Measurements from ENCODE around the gene DIPK1C.

The DIPK1C gene

DNA sequence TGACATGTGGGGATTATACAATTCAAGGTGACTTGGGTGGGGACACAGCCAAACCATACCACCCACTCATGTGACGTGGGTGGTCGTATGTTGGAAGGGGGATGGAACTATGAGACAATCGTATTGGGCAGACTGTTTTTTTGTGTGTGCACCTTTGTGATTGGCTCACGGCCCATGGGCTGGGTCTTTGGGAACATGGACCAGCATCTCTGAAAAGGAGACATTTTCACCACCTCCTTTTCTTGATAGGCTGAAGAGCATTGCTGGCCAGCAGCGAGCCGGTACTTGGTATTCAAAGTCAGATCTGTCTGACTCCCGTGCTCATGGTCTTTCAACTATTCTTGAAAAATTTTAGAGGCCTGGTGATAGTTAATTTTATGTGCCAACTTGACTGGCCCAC is 62.1 kb downstream of the DIPK1C start:
- no peak overlapping the region for H3K27ac ChIP-seq (ENCODE audit: insufficient read depth, low read depth, low read length, poor library complexity, severe bottlenecking)
- H3K27me3 ChIP-seq (ENCODE audit: control insufficient read depth, insufficient read depth, low read length, poor library complexity, severe bottlenecking): no peaks in the 10 kb centered on the region
- H3K36me3 ChIP-seq (ENCODE audit: control insufficient read depth, insufficient read depth, low read length): no peaks in the 10 kb centered on the region
- H3K4me3 ChIP-seq (ENCODE audit: insufficient read depth, low read depth, low read length): no peak overlapping the region
- 94 to 96% methylated on average over 7 of the region's 7 CpGs for WGBS, 2 experiments
- no peaks in the 10 kb centered on the region for H3K9me3 ChIP-seq (ENCODE audit: control insufficient read depth, low read length)
- no peaks in the 10 kb centered on the region for H3K4me1 ChIP-seq (ENCODE audit: control insufficient read depth, insufficient read depth, low read length)

- Histone ChIP-seq H3K4me3 (ENCODE audit: insufficient read depth, low read depth, low read length) (no peak overlapping the region), H3K27me3 (ENCODE audit: control insufficient read depth, insufficient read depth, low read length, poor library complexity, severe bottlenecking) (no peaks in the 10 kb centered on the region), H3K9me3 (ENCODE audit: control insufficient read depth, low read length) (no peaks in the 10 kb centered on the region), H3K27ac (ENCODE audit: insufficient read depth, low read depth, low read length, poor library complexity, severe bottlenecking) (no peak overlapping the region), H3K36me3 (ENCODE audit: control insufficient read depth, insufficient read depth, low read length) (no peaks in the 10 kb centered on the region), H3K4me1 (ENCODE audit: control insufficient read depth, insufficient read depth, low read length) (no peaks in the 10 kb centered on the region)
- WGBS, 2 experiments: 96% methylated on average over 4 of the region's 4 CpGs
Observed at GRCh38 chr18:74392323-74392722, 64.8 kb downstream of the DIPK1C start.

- WGBS, 2 experiments: 90 to 93% methylated on average over 3 of the region's 3 CpGs
Observed at GRCh38 chr18:74390900-74391299, 66.2 kb downstream of the DIPK1C start.

GRCh38 chr18:74389991-74390390 is 67.1 kb downstream of the DIPK1C start:
- H3K9me3 ChIP-seq (ENCODE audit: control insufficient read depth, low read length): no peaks in the 10 kb centered on the region
- H3K4me3 ChIP-seq (ENCODE audit: insufficient read depth, low read depth, low read length): no peak overlapping the region
- H3K27me3 ChIP-seq (ENCODE audit: control insufficient read depth, insufficient read depth, low read length, poor library complexity, severe bottlenecking): no peaks in the 10 kb centered on the region
- 88 to 91% methylated on average over 20 of the region's 20 CpGs for WGBS, 2 experiments
- no peaks in the 10 kb centered on the region for H3K36me3 ChIP-seq (ENCODE audit: control insufficient read depth, insufficient read depth, low read length)
- H3K4me1 ChIP-seq (ENCODE audit: control insufficient read depth, insufficient read depth, low read length): no peaks in the 10 kb centered on the region
- H3K27ac ChIP-seq (ENCODE audit: insufficient read depth, low read depth, low read length, poor library complexity, severe bottlenecking): no peak overlapping the region

More at GRCh38 chr18:74390900-74391299, 66.2 kb downstream of the DIPK1C start:
- no peaks in the 10 kb centered on the region for H3K9me3 ChIP-seq (ENCODE audit: control insufficient read depth, low read length)
- H3K4me3 ChIP-seq (ENCODE audit: insufficient read depth, low read depth, low read length): no peak overlapping the region
- no peaks in the 10 kb centered on the region for H3K36me3 ChIP-seq (ENCODE audit: control insufficient read depth, insufficient read depth, low read length)
- H3K27me3 ChIP-seq (ENCODE audit: control insufficient read depth, insufficient read depth, low read length, poor library complexity, severe bottlenecking): no peaks in the 10 kb centered on the region
- no peak overlapping the region for H3K27ac ChIP-seq (ENCODE audit: insufficient read depth, low read depth, low read length, poor library complexity, severe bottlenecking)
- H3K4me1 ChIP-seq (ENCODE audit: control insufficient read depth, insufficient read depth, low read length): no peaks in the 10 kb centered on the region

DNA sequence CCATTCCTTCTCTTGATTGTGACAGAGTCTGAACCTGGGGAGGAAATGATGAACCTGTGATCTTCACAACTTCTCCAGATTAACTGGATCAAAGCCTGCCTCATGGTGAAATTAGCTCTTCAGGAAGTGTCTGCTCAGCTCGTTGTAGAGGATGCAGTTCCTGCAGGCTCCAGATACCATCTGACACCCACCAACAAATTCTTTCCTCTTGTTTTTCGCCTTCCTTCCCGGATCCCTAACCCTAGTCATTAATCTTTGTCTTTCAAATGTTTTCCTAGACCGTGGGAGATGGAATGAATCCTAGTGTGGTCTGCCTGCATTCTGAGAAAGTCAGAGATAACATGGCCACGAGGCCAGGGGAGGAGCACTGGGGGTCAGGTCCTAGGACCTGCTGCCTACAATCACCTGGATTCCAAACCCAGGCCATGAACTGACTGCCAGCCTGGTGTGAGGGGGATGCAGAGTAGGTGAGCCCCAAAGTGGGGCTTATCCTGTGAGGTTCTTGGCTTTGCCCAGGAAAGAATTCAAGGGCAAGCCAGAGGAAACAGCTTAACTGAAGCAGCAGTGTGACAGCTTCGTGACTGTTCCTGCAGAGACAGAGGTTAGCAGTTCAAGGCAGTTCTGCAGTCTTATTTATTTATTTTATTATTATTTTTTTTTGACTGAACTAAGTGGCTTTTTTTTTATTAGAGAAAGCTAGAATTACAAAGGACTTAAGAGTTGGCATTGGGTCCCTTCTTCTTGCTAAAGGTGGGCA is 67.8 kb downstream of the DIPK1C start:
- no peaks in the 10 kb centered on the region for H3K27me3 ChIP-seq (ENCODE audit: control insufficient read depth, insufficient read depth, low read length, poor library complexity, severe bottlenecking)
- no peak overlapping the region for H3K27ac ChIP-seq (ENCODE audit: insufficient read depth, low read depth, low read length, poor library complexity, severe bottlenecking)
- 69 to 70% methylated on average over 6 of the region's 6 CpGs for WGBS, 2 experiments
- no peaks in the 10 kb centered on the region for H3K4me1 ChIP-seq (ENCODE audit: control insufficient read depth, insufficient read depth, low read length)
- H3K4me3 ChIP-seq (ENCODE audit: insufficient read depth, low read depth, low read length): no peak overlapping the region
- H3K36me3 ChIP-seq (ENCODE audit: control insufficient read depth, insufficient read depth, low read length): no peaks in the 10 kb centered on the region
- H3K9me3 ChIP-seq (ENCODE audit: control insufficient read depth, low read length): no peaks in the 10 kb centered on the region

GRCh38 chr18:74388227-74388626 is 68.9 kb downstream of the DIPK1C start:
- H3K27me3 ChIP-seq (ENCODE audit: control insufficient read depth, insufficient read depth, low read length, poor library complexity, severe bottlenecking): no peaks in the 10 kb centered on the region
- 45 to 51% methylated on average over 1 of the region's 1 CpG for WGBS, 2 experiments
- no peaks in the 10 kb centered on the region for H3K36me3 ChIP-seq (ENCODE audit: control insufficient read depth, insufficient read depth, low read length)
- H3K27ac ChIP-seq (ENCODE audit: insufficient read depth, low read depth, low read length, poor library complexity, severe bottlenecking): no peak overlapping the region
- no peaks in the 10 kb centered on the region for H3K9me3 ChIP-seq (ENCODE audit: control insufficient read depth, low read length)
- H3K4me3 ChIP-seq (ENCODE audit: insufficient read depth, low read depth, low read length): no peak overlapping the region
- no peaks in the 10 kb centered on the region for H3K4me1 ChIP-seq (ENCODE audit: control insufficient read depth, insufficient read depth, low read length)

- Histone ChIP-seq H3K9me3 (ENCODE audit: control insufficient read depth, low read length) (no peaks in the 10 kb centered on the region), H3K36me3 (ENCODE audit: control insufficient read depth, insufficient read depth, low read length) (no peaks in the 10 kb centered on the region), H3K27ac (ENCODE audit: insufficient read depth, low read depth, low read length, poor library complexity, severe bottlenecking) (no peak overlapping the region), H3K27me3 (ENCODE audit: control insufficient read depth, insufficient read depth, low read length, poor library complexity, severe bottlenecking) (no peaks in the 10 kb centered on the region), H3K4me3 (ENCODE audit: insufficient read depth, low read depth, low read length) (no peak overlapping the region), H3K4me1 (ENCODE audit: control insufficient read depth, insufficient read depth, low read length) (no peaks in the 10 kb centered on the region)
- WGBS, 2 experiments: 86 to 87% methylated on average over 6 of the region's 6 CpGs
Observed at GRCh38 chr18:74387383-74387782, 69.7 kb downstream of the DIPK1C start.

Measured in ectodermal cell (in vitro differentiated cells).